Right atrium auricular region (tissue), 2 donors: ENCODE results near the gene RCC1. TPM values are rescaled to one million over a fixed set of nuclear protein-coding genes. Genes with fewer than 3 reads are reported as not detected.

Experiments used
- DNase-seq: peaks from one replicate; pipeline ENCODE4 v3.0.0-alpha.2; 2019; ENCODE audit warnings: low spot score
- H3K27ac ChIP-seq, 2 donors: fragments of 200-600 bp; sonication (generic); 1 replicate in 1 of 2; 2 replicates in 1 of 2; pipeline ENCODE4 v1.5.1; 2016 to 2019
- H3K27me3 ChIP-seq, 2 donors: fragments of 200-600 bp; sonication (generic); one replicate each; pipeline versions ENCODE4 v1.5.1 to v1.6.0; 2017 to 2019
- H3K36me3 ChIP-seq: fragments of 200-600 bp; sonication (generic); one replicate; pipeline ENCODE4 v1.5.1; 2016
- H3K4me1 ChIP-seq, 2 donors: fragments of 200-600 bp; sonication (generic); one replicate each; pipeline versions ENCODE4 v1.5.1 to v1.6.0; 2017 to 2019
- H3K4me3 ChIP-seq, 2 donors: fragments of 200-600 bp; sonication (generic); 1 replicate in 1 of 2; 2 replicates in 1 of 2; pipeline ENCODE4 v1.5.1; 2017 to 2019; ENCODE audit warnings: mild to moderate bottlenecking in 1 of 2, moderate library complexity in 1 of 2
- H3K9me3 ChIP-seq, 2 donors: fragments of 200-600 bp; sonication (generic); one replicate each; pipeline ENCODE4 v1.5.1; 2019
- total RNA-seq, 2 donors: library from RNA; depleted of rRNA; stranded (reverse); fragments of >200 nt; gene quantifications; one replicate each; pipeline ENCODE4 v1.1.0, GENCODE V29; 2016
- TF ChIP-seq, protein P1 (sequence below), 2 donors: fragments of 200-600 bp; sonication (generic); IDR thresholded peaks; one replicate each; pipeline ENCODE4 v1.5.1; 2019; ENCODE audit warnings: antibody characterized with exemption in 2 of 2

RCC1 gene
- total RNA-seq, 2 donors from 2014 or later: 6.2 to 8.1 TPM

- no peak for DNase-seq
- TF ChIP-seq, protein P1, sequence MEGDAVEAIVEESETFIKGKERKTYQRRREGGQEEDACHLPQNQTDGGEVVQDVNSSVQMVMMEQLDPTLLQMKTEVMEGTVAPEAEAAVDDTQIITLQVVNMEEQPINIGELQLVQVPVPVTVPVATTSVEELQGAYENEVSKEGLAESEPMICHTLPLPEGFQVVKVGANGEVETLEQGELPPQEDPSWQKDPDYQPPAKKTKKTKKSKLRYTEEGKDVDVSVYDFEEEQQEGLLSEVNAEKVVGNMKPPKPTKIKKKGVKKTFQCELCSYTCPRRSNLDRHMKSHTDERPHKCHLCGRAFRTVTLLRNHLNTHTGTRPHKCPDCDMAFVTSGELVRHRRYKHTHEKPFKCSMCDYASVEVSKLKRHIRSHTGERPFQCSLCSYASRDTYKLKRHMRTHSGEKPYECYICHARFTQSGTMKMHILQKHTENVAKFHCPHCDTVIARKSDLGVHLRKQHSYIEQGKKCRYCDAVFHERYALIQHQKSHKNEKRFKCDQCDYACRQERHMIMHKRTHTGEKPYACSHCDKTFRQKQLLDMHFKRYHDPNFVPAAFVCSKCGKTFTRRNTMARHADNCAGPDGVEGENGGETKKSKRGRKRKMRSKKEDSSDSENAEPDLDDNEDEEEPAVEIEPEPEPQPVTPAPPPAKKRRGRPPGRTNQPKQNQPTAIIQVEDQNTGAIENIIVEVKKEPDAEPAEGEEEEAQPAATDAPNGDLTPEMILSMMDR (IDR thresholded peaks at IDR 0.05): no peak
- no peaks in the 10 kb centered on the region for H3K27me3 ChIP-seq
- no peak overlapping the region for H3K27ac ChIP-seq
- H3K36me3 ChIP-seq: no peaks in the 10 kb centered on the region
- no peaks in the 10 kb centered on the region for H3K4me1 ChIP-seq
- H3K4me3 ChIP-seq: no peak overlapping the region
- H3K9me3 ChIP-seq: no peaks in the 10 kb centered on the region
Observed at GRCh38 chr1:28545246-28545628, 39.4 kb downstream of the RCC1 start.

DNA sequence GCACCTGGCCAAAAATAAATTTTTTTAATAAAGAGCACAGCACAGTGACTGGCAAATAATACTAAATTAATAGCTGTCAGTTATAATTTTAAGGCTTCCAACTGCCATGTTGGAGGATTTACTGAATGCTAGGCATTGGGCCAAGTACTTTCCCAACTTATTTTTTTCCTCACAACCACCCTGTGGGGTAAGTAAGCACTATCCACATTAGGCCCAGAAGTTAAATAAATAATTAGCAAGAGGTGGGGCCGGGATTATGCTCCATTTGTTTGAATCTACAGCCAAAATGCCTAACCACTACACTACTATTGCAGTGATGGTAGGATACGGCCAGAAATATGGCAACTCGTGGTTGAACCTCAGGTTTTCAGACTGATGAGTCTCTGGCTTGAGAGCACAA, 42.5 kb downstream of the RCC1 start:
- Histone ChIP-seq H3K36me3 (no peaks in the 10 kb centered on the region), H3K4me1 (peaks cover 0 to 3% of the 10 kb centered on the region in 2 donors), H3K9me3 (no peaks in the 10 kb centered on the region), H3K27me3 (no peaks in the 10 kb centered on the region), H3K27ac (no peak overlapping the region), H3K4me3 (no peak overlapping the region)
- DNase-seq: no peak
- TF ChIP-seq, protein P1 (IDR thresholded peaks at IDR 0.05): no peak

DNA sequence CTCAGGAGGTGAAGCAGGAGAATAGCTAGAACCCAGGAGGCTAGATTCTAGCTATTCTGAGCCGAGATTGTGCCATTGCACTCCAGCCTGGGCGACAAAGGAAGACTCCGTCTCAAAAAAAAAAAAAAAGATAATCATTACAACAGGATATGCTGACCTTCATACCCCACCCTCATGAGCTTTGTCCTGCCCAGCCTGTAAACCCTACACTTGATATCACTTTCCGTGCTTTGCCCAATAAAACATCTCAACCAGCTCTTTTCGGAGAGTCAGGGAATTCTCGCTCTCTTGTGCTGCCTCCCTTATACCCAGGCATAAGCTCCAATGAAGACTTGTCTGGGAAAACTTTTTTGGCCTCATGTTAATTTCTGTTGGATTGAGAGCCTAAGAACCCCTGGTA, 45.5 kb downstream of the RCC1 start:
- H3K36me3 ChIP-seq: peaks cover 7% of the 10 kb centered on the region
- H3K4me1 ChIP-seq: peaks cover 0 to 10% of the 10 kb centered on the region in 2 donors
- TF ChIP-seq, protein P1 (IDR thresholded peaks at IDR 0.05): no peak
- H3K9me3 ChIP-seq: no peaks in the 10 kb centered on the region
- H3K27me3 ChIP-seq: no peaks in the 10 kb centered on the region
- no peak for DNase-seq
- H3K27ac ChIP-seq: no peak overlapping the region
- H3K4me3 ChIP-seq: no peak overlapping the region

- TF ChIP-seq, protein P1 (IDR thresholded peaks at IDR 0.05): no peak
- Histone ChIP-seq H3K36me3 (peaks cover 14% of the 10 kb centered on the region), H3K4me3 (peak within 1 kb of the TSS; percentile 75 to 90), H3K9me3 (no peaks in the 10 kb centered on the region), H3K27me3 (no peaks in the 10 kb centered on the region), H3K27ac (peak within 1 kb of the TSS; percentile 85 to 88), H3K4me1 (peaks cover 0 to 10% of the 10 kb centered on the region in 2 donors)
- DNase-seq: peak; percentile 96
Observed at GRCh38 chr1:28552758-28553663, 47.2 kb downstream of the RCC1 start, which contains the start of gene TRNAU1AP. Gene TRNAU1AP (plus strand): TSS chr1:28553085. CDS start chr1:28553111, 26 bp downstream.

DNA sequence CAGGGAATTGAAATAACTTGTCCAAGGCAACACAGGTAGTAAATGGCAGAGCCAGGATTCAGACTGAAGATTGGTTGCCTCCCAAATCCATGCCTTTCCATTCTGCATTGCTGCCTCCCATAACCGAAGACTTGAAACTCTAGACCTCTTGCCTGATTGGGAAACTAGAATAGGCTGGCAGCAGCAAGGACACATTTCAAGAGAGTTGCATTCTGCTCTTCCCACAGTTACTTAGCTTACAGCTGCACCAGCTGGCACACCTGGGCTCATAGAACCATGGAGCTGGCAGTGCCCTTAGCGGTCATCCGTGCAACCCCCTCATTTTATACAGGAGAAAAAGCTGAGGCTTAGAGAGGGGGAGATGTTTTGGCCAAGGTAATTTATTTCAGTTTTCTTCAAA, 55.0 kb downstream of the RCC1 start:
- Histone ChIP-seq H3K9me3 (no peaks in the 10 kb centered on the region), H3K4me3 (no peak overlapping the region), H3K4me1 (no peaks in the 10 kb centered on the region), H3K36me3 (peaks cover 84% of the 10 kb centered on the region), H3K27me3 (no peaks in the 10 kb centered on the region), H3K27ac (no peak overlapping the region)
- TF ChIP-seq, protein P1 (IDR thresholded peaks at IDR 0.05): no peak
- no peak for DNase-seq
